ENCODE measurements around the gene RGS17. TPM values are rescaled to one million over a fixed set of nuclear protein-coding genes. Genes with fewer than 3 reads are reported as not detected.

Gene RGS17
- total and polyA plus RNA-seq, 2 of the 13 experiments (the other 11 are each of a cell fraction or from before 2014, with no cell fraction given) = 0.04 TPM; not detected in 1

DNA sequence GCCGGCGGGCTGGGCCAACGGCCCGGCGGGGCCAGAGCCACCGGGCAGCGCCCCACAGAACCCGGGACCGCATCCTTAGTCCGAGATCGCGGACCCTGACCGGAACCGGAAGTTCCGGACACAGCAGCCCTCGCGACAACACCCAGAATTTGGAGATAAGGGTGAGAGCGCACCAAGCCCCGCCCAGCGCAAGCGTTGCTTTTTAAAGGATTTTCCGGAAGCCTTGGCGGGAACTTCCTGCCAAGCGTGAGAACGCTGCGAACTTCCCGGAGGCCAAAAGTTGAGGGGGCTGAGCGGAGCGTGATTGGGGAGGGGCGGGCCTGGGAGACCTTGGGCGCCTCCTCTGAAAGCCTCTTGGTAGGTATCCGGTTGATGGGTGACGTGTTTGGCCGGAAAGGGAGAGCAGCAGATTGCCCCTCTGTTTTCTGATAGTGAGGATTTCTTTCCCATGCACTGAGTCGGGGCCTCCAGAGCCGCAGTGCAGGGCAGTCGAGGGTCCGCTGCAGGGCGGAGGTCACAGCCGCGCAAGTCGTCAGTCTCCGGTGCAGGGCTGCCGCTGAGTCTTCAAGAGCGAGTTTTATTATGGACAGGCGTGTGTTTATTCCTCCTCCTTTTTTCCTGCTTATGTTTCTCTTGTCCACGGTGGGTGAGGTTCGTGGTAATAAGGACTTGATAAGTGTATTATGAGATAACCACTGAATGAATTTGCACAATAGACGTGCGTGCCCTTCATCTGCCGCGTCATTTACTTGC, 128.3 kb downstream of the RGS17 start, which contains the start of gene MTRF1L (continued):
- TF ChIP-seq, protein P1, sequence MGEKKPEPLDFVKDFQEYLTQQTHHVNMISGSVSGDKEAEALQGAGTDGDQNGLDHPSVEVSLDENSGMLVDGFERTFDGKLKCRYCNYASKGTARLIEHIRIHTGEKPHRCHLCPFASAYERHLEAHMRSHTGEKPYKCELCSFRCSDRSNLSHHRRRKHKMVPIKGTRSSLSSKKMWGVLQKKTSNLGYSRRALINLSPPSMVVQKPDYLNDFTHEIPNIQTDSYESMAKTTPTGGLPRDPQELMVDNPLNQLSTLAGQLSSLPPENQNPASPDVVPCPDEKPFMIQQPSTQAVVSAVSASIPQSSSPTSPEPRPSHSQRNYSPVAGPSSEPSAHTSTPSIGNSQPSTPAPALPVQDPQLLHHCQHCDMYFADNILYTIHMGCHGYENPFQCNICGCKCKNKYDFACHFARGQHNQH (CRISPR knock-in tag; IDR thresholded peaks at IDR 0.05) = peak; percentile 80; the same call in 1 of the 2 replicates
- TF ChIP-seq ZNF296 (CRISPR knock-in tag; conservative IDR thresholded peaks at IDR 0.05) (no peak), ZNF564 (CRISPR knock-in tag; IDR thresholded peaks at IDR 0.05) (peak; percentile 71; the same call in 1 of the 2 replicates), PCBP1 (IDR thresholded peaks at IDR 0.05; ENCODE audit: borderline replicate concordance, low read depth, low read length) (peak; percentile 84; the same call in 1 of the 2 replicates), ZNF713 (CRISPR knock-in tag; IDR thresholded peaks at IDR 0.05) (no peak), ZNF460 (CRISPR knock-in tag; IDR thresholded peaks at IDR 0.05; ENCODE audit: borderline replicate concordance) (no peak; the same call in 1 of the 2 replicates), NR2F1 (CRISPR knock-in tag; IDR thresholded peaks at IDR 0.05) (0 out of 4 replicates have a peak, but pooled peaks of 1 of the 2 experiments have one; percentile 46), MAFG (CRISPR knock-in tag; IDR thresholded peaks at IDR 0.05) (no peak), SIN3B (IDR thresholded peaks at IDR 0.05; ENCODE audit: low read length) (no peak), ZNF605 (CRISPR knock-in tag; IDR thresholded peaks at IDR 0.05) (peak; percentile 81), RARA (CRISPR knock-in tag; IDR thresholded peaks at IDR 0.05) (peak; percentile 90), ZNF614 (CRISPR knock-in tag; IDR thresholded peaks at IDR 0.05; ENCODE audit: borderline replicate concordance) (peak; percentile 55; the same call in 1 of the 2 replicates), ZNF761 (CRISPR knock-in tag; conservative IDR thresholded peaks at IDR 0.05) (no peak), TGIF2 (CRISPR knock-in tag; IDR thresholded peaks at IDR 0.05) (no peak; the same call in 1 of the 2 replicates), ZNF746 (CRISPR knock-in tag; IDR thresholded peaks at IDR 0.05) (peak; percentile 74; the same call in 1 of the 2 replicates), ZNF382 (CRISPR knock-in tag; IDR thresholded peaks at IDR 0.05; ENCODE audit: borderline replicate concordance) (no peak), ZFP37 (CRISPR knock-in tag; IDR thresholded peaks at IDR 0.05; ENCODE audit: borderline replicate concordance) (no peak), MEIS1 (CRISPR knock-in tag; IDR thresholded peaks at IDR 0.05; ENCODE audit: borderline replicate concordance) (no peak), PLRG1 (conservative IDR thresholded peaks at IDR 0.05) (no peak), RFXAP (CRISPR knock-in tag; IDR thresholded peaks at IDR 0.05; ENCODE audit: borderline replicate concordance) (0 out of 2 replicates have a peak, but pooled peaks have one; percentile 26), DR1 (CRISPR knock-in tag; IDR thresholded peaks at IDR 0.05) (peak; percentile 92)
- TF ChIP-seq, protein P2, sequence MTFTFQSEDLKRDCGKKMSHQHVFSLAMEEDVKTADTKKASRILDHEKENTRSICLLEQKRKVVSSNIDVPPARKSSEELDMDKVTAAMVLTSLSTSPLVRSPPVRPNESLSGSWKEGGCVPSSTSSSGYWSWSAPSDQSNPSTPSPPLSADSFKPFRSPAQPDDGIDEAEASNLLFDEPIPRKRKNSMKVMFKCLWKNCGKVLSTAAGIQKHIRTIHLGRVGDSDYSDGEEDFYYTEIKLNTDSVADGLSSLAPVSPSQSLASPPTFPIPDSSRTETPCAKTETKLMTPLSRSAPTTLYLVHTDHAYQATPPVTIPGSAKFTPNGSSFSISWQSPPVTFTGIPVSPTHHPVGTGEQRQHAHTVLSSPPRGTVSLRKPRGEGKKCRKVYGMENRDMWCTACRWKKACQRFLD (CRISPR knock-in tag; IDR thresholded peaks at IDR 0.05; ENCODE audit: borderline replicate concordance) = no peak
- TF ChIP-seq, protein P3, sequence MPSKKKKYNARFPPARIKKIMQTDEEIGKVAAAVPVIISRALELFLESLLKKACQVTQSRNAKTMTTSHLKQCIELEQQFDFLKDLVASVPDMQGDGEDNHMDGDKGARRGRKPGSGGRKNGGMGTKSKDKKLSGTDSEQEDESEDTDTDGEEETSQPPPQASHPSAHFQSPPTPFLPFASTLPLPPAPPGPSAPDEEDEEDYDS (CRISPR knock-in tag; IDR thresholded peaks at IDR 0.05) = peak; percentile 100
- TF ChIP-seq, protein P4, sequence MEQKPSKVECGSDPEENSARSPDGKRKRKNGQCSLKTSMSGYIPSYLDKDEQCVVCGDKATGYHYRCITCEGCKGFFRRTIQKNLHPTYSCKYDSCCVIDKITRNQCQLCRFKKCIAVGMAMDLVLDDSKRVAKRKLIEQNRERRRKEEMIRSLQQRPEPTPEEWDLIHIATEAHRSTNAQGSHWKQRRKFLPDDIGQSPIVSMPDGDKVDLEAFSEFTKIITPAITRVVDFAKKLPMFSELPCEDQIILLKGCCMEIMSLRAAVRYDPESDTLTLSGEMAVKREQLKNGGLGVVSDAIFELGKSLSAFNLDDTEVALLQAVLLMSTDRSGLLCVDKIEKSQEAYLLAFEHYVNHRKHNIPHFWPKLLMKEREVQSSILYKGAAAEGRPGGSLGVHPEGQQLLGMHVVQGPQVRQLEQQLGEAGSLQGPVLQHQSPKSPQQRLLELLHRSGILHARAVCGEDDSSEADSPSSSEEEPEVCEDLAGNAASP (CRISPR knock-in tag; IDR thresholded peaks at IDR 0.05; ENCODE audit: borderline replicate concordance) = peak; percentile 59; the same call in 1 of the 2 replicates
- TF ChIP-seq, protein P5, sequence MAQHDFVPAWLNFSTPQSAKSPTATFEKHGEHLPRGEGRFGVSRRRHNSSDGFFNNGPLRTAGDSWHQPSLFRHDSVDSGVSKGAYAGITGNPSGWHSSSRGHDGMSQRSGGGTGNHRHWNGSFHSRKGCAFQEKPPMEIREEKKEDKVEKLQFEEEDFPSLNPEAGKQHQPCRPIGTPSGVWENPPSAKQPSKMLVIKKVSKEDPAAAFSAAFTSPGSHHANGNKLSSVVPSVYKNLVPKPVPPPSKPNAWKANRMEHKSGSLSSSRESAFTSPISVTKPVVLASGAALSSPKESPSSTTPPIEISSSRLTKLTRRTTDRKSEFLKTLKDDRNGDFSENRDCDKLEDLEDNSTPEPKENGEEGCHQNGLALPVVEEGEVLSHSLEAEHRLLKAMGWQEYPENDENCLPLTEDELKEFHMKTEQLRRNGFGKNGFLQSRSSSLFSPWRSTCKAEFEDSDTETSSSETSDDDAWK (CRISPR knock-in tag; IDR thresholded peaks at IDR 0.05) = no peak
